ENCODE measurements around the gene IGFN1. TPM values are rescaled to one million over a fixed set of nuclear protein-coding genes. Genes with fewer than 3 reads are reported as not detected.

Gene IGFN1
- total and polyA plus RNA-seq, 2 of the 4 experiments (the other 2 are of a cell fraction), result 0.05 TPM; not detected in 1

DNA sequence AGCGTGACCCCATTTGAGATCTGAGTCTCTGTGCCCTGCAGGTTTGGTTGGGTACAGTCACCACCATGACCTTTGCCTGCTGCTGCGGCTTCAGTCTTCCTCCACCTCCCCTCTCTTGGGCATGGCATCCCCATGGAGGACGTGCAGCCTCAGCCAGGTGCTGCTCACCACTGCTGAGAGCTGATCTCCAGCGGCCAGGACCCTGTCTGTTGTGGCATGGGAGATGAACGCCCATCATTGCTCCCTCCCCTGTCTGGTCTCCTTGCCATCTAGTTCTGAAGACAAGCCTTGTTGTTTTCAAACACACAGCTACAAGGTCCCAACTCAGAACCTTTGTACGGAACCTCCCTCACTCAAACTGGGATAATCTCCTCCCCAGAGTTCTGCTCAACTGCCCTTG, 73.4 kb downstream of the IGFN1 start:
- H4K8ac ChIP-seq (ENCODE audit: low read depth in 2 of 2, low read length in 2 of 2), result no peak overlapping the region
- DNase-seq (no peak), ATAC-seq (ENCODE audit: low read depth) (no peak)
- dilution Hi-C loops (cut with HindIII; ENCODE audit: low sequenced_read_pairs, unreplicated experiment), result no loop called here
- H3K14ac ChIP-seq (replicated peaks; ENCODE audit: low read depth, low read length), result no peak overlapping the region
- H3K56ac ChIP-seq (ENCODE audit: extremely low read depth, insufficient read depth, low read length), result no peak overlapping the region
- H2BK5ac ChIP-seq (ENCODE audit: low read depth, low read length, poor library complexity, severe bottlenecking), result no peak overlapping the region
- H2AK5ac ChIP-seq (ENCODE audit: low read depth, low read length), result no peak overlapping the region
- no TSS peak for BruUV-seq (replicated peaks)
- no peak overlapping the region for H3K27ac ChIP-seq (ENCODE audit: insufficient read depth, low read length)
- H4K20me1 ChIP-seq (ENCODE audit: insufficient read depth, low read length), result no peaks in the 10 kb centered on the region
- peaks cover 16% of the 10 kb centered on the region for H3K9me1 ChIP-seq (ENCODE audit: insufficient read depth, low read length)
- peaks cover 2% of the 10 kb centered on the region; the same call in 1 of the 2 replicates for H3K27me3 ChIP-seq (ENCODE audit: control insufficient read depth, insufficient read depth, low read length)
- H4K91ac ChIP-seq (ENCODE audit: insufficient read depth, low read depth, low read length), result no peak overlapping the region
- ChIA-PET CTCF (no interaction called here), POLR2A (ENCODE audit: unreplicated experiment) (no interaction called here)
- 92% methylated on average over 2 of the region's 6 CpGs; no CpG with 5 or more reads in 1 of the 2 experiments for WGBS, 2 experiments (ENCODE audit: extremely low coverage in 2 of 2, insufficient read length in 1 of 2)
- no peak overlapping the region for H2BK20ac ChIP-seq (ENCODE audit: low read depth, low read length)
- no peaks in the 10 kb centered on the region for H3K79me1 ChIP-seq (ENCODE audit: low read depth in 1 of 2, low read length in 2 of 2)
- H3K9me3 ChIP-seq (ENCODE audit: control insufficient read depth, insufficient read depth, low read length), result no peaks in the 10 kb centered on the region
- H3K9ac ChIP-seq (ENCODE audit: low read depth, low read length), result no peak overlapping the region
- in situ Hi-C loops (cut with MboI; ENCODE audit: low sequenced_read_pairs), result loop anchor here (5.0 kb wide), 1 partner anchor 88 kb away; no protein-coding TSS in a partner anchor
- no peak overlapping the region for H2BK15ac ChIP-seq (ENCODE audit: low read depth, low read length)
- TF ChIP-seq, protein P1, sequence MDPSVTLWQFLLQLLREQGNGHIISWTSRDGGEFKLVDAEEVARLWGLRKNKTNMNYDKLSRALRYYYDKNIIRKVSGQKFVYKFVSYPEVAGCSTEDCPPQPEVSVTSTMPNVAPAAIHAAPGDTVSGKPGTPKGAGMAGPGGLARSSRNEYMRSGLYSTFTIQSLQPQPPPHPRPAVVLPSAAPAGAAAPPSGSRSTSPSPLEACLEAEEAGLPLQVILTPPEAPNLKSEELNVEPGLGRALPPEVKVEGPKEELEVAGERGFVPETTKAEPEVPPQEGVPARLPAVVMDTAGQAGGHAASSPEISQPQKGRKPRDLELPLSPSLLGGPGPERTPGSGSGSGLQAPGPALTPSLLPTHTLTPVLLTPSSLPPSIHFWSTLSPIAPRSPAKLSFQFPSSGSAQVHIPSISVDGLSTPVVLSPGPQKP (IDR thresholded peaks at IDR 0.05; ENCODE audit: borderline replicate concordance, low read depth, low read length), result no peak
- TF ChIP-seq CEBPB (IDR thresholded peaks at IDR 0.05; ENCODE audit: low read depth, low read length), result no peak
- TF ChIP-seq SMC3 (IDR thresholded peaks at IDR 0.05; ENCODE audit: low read depth, low read length), result no peak
- H2BK120ac ChIP-seq (ENCODE audit: low read depth, low read length), result no peak overlapping the region
- intact Hi-C loops (cut with micrococcal nuclease), result loop anchor here (10.0 kb wide), 1 partner anchor 1171 kb away; no protein-coding TSS in a partner anchor
- no peak overlapping the region for H3K4me3 ChIP-seq (ENCODE audit: insufficient read depth, low read depth, low read length)
- H3K4me2 ChIP-seq (ENCODE audit: low read depth, low read length), result no peak overlapping the region
- no peak overlapping the region for H2AFZ ChIP-seq (replicated peaks; ENCODE audit: low read length, poor library complexity)
- no peak overlapping the region for H3K18ac ChIP-seq (ENCODE audit: low read depth, low read length)
- H3K4me1 ChIP-seq (ENCODE audit: control insufficient read depth, insufficient read depth, low read length), result peaks cover 17% of the 10 kb centered on the region
- no peak overlapping the region for H3K23ac ChIP-seq (ENCODE audit: low read depth, low read length)
- H3K4ac ChIP-seq (ENCODE audit: low read depth, low read length), result no peak overlapping the region
- H2AK9ac ChIP-seq (replicated peaks; ENCODE audit: low read depth, low read length, poor library complexity), result no peak overlapping the region
- H4K5ac ChIP-seq (ENCODE audit: low read depth, low read length), result no peak overlapping the region
- H3K36me3 ChIP-seq (ENCODE audit: control insufficient read depth, insufficient read depth, low read length), result no peaks in the 10 kb centered on the region
